ENCODE measurements around the gene ADAMTS6.

ADAMTS6 gene

GRCh38 chr5:65199993-65200675, 281.6 kb downstream of the ADAMTS6 start:
- TF ChIP-seq SPI1 (IDR thresholded peaks at IDR 0.05; ENCODE audit: low read depth, low read length) = no peak
- no peak for TF ChIP-seq TAF1 (IDR thresholded peaks at IDR 0.05; ENCODE audit: low read depth, low read length)
- no peak for TF ChIP-seq PAX5 (IDR thresholded peaks at IDR 0.05; ENCODE audit: insufficient read depth, low read length, severe bottlenecking)
- no peak for FAIRE-seq
- no peak for DNase-seq (ENCODE audit: insufficient read length, low spot score)

DNA sequence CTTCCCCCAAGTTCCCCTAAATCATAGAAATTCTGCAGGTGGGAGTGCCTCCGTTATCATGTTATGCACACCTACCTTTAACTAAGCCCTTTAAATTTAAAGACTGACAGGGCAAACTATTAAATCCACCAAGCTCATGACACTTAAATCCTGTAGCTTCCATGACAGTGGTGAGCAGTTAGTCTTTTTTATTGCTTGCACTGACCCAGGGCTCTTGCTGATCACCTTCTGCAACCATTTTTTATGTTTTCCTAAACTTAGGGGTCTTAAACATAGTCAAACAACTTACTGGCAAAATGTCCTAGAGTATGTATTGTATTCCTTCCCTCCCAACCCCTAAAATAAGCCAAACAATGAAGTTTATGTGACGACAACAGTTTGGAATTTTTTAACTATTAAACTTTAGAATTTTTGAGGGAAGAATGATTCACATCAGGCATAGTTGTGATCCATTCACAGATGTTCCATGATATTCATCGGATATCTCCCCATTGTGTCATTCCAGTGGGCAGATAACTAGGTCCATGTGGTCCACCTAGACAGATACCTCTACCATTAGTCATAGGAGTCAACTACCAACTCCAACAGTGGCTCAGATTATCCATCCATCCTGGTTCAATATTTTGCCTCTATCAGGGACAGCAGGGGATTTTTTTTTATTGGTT, 283.1 kb downstream of the ADAMTS6 start:
- TF ChIP-seq SPI1 (IDR thresholded peaks at IDR 0.05; ENCODE audit: low read depth, low read length) (no peak), POLR2A (IDR thresholded peaks at IDR 0.05; ENCODE audit: low read depth, low read length) (no peak), TAF1 (IDR thresholded peaks at IDR 0.05; ENCODE audit: low read depth, low read length) (no peak), PAX5 (IDR thresholded peaks at IDR 0.05; ENCODE audit: insufficient read depth, low read length, severe bottlenecking) (no peak), POU2F2 (IDR thresholded peaks at IDR 0.05; ENCODE audit: low read depth, low read length) (no peak), POLR2AphosphoS5 (IDR thresholded peaks at IDR 0.05; ENCODE audit: low read depth, low read length) (no peak)
- FAIRE-seq = peak; percentile 5
- DNase-seq (ENCODE audit: insufficient read length, low spot score) = no peak

DNA sequence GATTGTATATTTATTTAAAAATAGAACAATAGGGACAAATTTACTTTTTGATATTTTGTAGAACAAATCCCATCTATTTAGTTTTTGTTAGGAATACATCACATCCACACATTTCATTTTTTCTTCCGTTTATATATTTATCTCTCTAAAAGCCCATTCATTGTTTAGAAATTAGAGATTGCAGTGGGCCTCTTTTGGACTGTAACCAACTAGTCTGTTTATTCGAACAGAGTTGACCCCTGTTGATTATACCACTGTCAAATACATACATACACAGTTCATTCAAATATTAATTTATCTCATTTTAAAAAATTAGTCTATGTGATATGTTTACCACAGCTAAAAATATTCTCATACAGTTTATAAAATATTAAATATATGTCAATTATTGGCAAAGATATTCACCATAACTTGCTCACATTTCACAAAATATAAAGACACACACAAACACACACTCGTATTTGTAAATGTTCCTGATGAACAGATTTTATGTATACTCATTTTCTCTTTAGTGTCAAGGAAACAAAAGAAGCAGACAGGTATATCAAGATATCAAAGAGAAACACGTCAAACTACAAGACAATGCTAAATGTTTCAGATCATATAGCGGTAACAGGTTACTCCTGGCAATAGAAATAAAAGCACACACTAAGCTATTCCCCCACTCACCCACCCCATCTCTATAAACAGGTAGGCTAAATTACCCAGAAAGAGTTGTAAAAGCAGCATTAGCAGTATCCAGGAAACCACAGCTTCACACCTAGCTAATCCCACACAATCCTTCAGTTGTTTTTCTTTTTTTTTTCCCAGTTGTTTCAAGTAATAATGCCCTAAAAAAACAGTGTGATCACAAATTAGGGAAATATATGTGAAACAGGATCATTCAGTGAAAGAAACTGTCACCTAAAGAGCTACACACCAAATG, 283.9 kb downstream of the ADAMTS6 start:
- FAIRE-seq (no peak), DNase-seq (ENCODE audit: insufficient read length, low spot score) (no peak)
- no peak for TF ChIP-seq POLR2A (IDR thresholded peaks at IDR 0.05; ENCODE audit: low read depth, low read length)
- no peak for TF ChIP-seq PAX5 (IDR thresholded peaks at IDR 0.05; ENCODE audit: insufficient read depth, low read length, severe bottlenecking)
- TF ChIP-seq POLR2AphosphoS5 (IDR thresholded peaks at IDR 0.05; ENCODE audit: low read depth, low read length) = no peak
- no peak for TF ChIP-seq TAF1 (IDR thresholded peaks at IDR 0.05; ENCODE audit: low read depth, low read length)
- TF ChIP-seq POU2F2 (IDR thresholded peaks at IDR 0.05; ENCODE audit: low read depth, low read length) = no peak

DNA sequence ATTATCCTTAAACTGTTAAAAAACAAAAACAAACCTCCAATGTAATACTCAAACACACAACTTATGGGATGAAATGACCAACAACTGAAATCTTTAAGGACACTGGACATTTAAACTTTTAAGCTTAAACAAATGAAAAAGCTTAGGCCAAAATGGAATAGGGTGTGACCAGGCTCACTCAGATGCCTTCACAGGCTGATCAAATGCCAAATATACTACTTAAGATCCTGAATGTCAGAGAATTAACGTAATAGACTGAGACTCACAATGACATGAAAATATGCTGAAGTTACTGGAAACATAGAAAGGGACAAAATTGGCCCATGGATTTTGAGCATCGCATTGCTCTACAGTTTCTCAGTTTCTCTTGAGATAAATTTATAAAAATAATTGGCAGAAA, 286.8 kb downstream of the ADAMTS6 start:
- TF ChIP-seq POU2F2 (IDR thresholded peaks at IDR 0.05; ENCODE audit: low read depth, low read length) (no peak), TAF1 (IDR thresholded peaks at IDR 0.05; ENCODE audit: low read depth, low read length) (no peak), POLR2AphosphoS5 (IDR thresholded peaks at IDR 0.05; ENCODE audit: low read depth, low read length) (no peak), POLR2A (IDR thresholded peaks at IDR 0.05; ENCODE audit: low read depth, low read length) (no peak), PAX5 (IDR thresholded peaks at IDR 0.05; ENCODE audit: insufficient read depth, low read length, severe bottlenecking) (no peak), SPI1 (IDR thresholded peaks at IDR 0.05; ENCODE audit: low read depth, low read length) (no peak)
- DNase-seq (ENCODE audit: insufficient read length, low spot score) (no peak), FAIRE-seq (no peak)

GRCh38 chr5:65192331-65192730, 289.4 kb downstream of the ADAMTS6 start:
- DNase-seq (ENCODE audit: insufficient read length, low spot score) (no peak), FAIRE-seq (no peak)
- no peak for TF ChIP-seq SPI1 (IDR thresholded peaks at IDR 0.05; ENCODE audit: low read depth, low read length)
- no peak for TF ChIP-seq PAX5 (IDR thresholded peaks at IDR 0.05; ENCODE audit: insufficient read depth, low read length, severe bottlenecking)
- TF ChIP-seq TAF1 (IDR thresholded peaks at IDR 0.05; ENCODE audit: low read depth, low read length) = no peak
- no peak for TF ChIP-seq POLR2A (IDR thresholded peaks at IDR 0.05; ENCODE audit: low read depth, low read length)
- TF ChIP-seq POLR2AphosphoS5 (IDR thresholded peaks at IDR 0.05; ENCODE audit: low read depth, low read length) = no peak
- no peak for TF ChIP-seq POU2F2 (IDR thresholded peaks at IDR 0.05; ENCODE audit: low read depth, low read length)

DNA sequence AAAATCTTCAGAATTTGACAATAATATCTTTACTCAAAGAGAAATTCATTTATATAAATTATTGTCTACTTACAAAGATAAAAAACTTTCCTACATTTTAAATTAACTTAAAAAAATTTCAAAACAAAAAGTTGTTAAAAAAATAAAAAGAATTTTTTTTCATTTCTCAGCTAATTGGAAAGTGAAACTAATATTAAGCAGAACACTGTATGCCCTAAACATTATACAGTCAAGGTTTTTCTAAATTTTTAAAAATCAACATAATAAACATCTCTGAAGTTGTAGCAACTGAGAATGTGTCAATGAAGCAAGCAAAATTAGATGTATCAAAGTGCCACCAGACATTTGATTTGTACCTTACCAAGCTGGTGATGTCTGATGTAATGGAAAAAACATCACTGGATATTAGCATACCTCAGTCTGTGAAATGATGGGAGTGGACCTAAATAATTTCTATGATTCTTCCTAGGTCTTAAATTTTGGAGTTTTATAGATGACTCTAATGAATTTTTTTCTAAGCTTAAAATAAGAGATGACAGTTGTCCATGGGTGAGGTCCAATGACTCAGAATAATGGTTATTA, 290.1 kb downstream of the ADAMTS6 start:
- TF ChIP-seq POLR2A (IDR thresholded peaks at IDR 0.05; ENCODE audit: low read depth, low read length) (no peak), TAF1 (IDR thresholded peaks at IDR 0.05; ENCODE audit: low read depth, low read length) (no peak), PAX5 (IDR thresholded peaks at IDR 0.05; ENCODE audit: insufficient read depth, low read length, severe bottlenecking) (no peak), POLR2AphosphoS5 (IDR thresholded peaks at IDR 0.05; ENCODE audit: low read depth, low read length) (no peak), SPI1 (IDR thresholded peaks at IDR 0.05; ENCODE audit: low read depth, low read length) (no peak), POU2F2 (IDR thresholded peaks at IDR 0.05; ENCODE audit: low read depth, low read length) (no peak)
- no peak for DNase-seq (ENCODE audit: insufficient read length, low spot score)
- FAIRE-seq = no peak

GRCh38 chr5:65190328-65191053, 291.2 kb downstream of the ADAMTS6 start:
- TF ChIP-seq SPI1 (IDR thresholded peaks at IDR 0.05; ENCODE audit: low read depth, low read length) (no peak), POLR2AphosphoS5 (IDR thresholded peaks at IDR 0.05; ENCODE audit: low read depth, low read length) (no peak), POLR2A (IDR thresholded peaks at IDR 0.05; ENCODE audit: low read depth, low read length) (peak; percentile 9; the same call in 1 of the 2 replicates)
- DNase-seq (ENCODE audit: insufficient read length, low spot score) = no peak
- peak; percentile 78 for FAIRE-seq

DNA sequence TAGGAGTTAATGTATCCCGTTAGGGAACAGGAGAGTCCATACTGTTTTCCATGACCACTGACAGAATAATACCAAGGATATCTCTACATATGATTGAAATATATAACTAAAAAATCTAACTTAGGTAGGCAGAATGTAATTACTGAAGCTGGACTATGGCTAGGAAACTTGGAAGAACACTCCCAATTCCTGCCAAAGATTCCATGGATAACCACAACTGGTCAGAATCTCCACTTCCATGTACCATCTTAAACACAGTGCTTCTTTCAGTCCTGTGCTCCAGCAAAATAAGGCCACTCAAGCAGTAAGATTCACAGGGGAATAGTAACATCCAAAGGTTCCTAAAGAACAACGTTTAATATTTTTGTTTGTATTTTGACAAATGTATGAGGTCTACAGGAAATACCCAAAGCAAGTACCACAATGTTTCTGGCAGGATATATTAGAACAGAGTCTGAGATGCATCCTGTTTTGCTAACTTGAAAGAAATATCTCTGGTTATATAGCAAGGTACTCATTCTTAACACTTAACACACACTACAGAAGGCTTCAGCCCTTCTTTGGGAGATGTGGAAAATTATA, 295.0 kb downstream of the ADAMTS6 start:
- no peak for DNase-seq (ENCODE audit: insufficient read length, low spot score)
- TF ChIP-seq POLR2AphosphoS5 (IDR thresholded peaks at IDR 0.05; ENCODE audit: low read depth, low read length) = no peak
- TF ChIP-seq SPI1 (IDR thresholded peaks at IDR 0.05; ENCODE audit: low read depth, low read length) = no peak
- no peak for TF ChIP-seq POLR2A (IDR thresholded peaks at IDR 0.05; ENCODE audit: low read depth, low read length)
- no peak for TF ChIP-seq POU2F2 (IDR thresholded peaks at IDR 0.05; ENCODE audit: low read depth, low read length)
- no peak for TF ChIP-seq TAF1 (IDR thresholded peaks at IDR 0.05; ENCODE audit: low read depth, low read length)
- TF ChIP-seq PAX5 (IDR thresholded peaks at IDR 0.05; ENCODE audit: insufficient read depth, low read length, severe bottlenecking) = no peak
- no peak for FAIRE-seq

Data from GM12891 (cell line).